Activated naive CD8-positive, alpha-beta T cell (primary cell): ENCODE results near the gene BCAS3.

Source experiments
- H3K27ac Mint-ChIP-seq: one replicate; pipeline ENCODE4 v1.8.0; 2021; ENCODE audit warnings: mixed read lengths
- H3K27me3 Mint-ChIP-seq: one replicate; pipeline ENCODE4 v1.8.0; 2021; ENCODE audit warnings: mixed read lengths
- H3K36me3 Mint-ChIP-seq: one replicate; pipeline ENCODE4 v1.8.0; 2021; ENCODE audit warnings: mixed read lengths
- H3K4me1 Mint-ChIP-seq: one replicate; pipeline ENCODE4 v1.8.0; 2021; ENCODE audit warnings: low read depth, mixed read lengths
- H3K4me3 Mint-ChIP-seq: one replicate; pipeline ENCODE4 v1.8.0; 2021; ENCODE audit warnings: mild to moderate bottlenecking, mixed read lengths
- H3K9me3 Mint-ChIP-seq: one replicate; pipeline ENCODE4 v1.8.0; 2021; ENCODE audit warnings: low read depth, mixed read lengths

Gene BCAS3

DNA sequence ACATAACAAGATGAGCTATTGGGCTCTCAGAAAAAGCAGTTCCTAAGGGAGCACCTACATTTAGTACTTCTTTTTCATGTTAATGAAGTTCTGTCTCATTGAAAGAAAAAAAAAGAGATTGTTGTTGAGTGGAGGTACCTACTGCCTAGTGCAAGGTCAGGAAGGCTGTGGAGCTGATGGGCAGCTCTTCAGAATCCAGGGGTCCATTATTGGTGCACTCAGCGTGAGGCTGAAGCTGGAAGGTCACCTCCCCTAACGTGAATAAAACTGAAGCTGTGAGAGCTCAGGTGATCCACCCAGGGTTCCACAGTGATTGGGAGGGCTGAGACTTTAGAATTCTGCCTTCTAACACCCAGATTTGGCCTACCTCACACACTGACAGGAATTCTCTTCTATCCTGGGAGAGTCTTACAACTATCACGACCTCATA, 568.1 kb downstream of the BCAS3 start:
- Mint-ChIP-seq H3K27me3 (no peaks in the 10 kb centered on the region), H3K27ac (no peak overlapping the region), H3K9me3 (no peaks in the 10 kb centered on the region), H3K4me3 (no peak overlapping the region), H3K4me1 (peaks cover 5% of the 10 kb centered on the region), H3K36me3 (no peaks in the 10 kb centered on the region)

DNA sequence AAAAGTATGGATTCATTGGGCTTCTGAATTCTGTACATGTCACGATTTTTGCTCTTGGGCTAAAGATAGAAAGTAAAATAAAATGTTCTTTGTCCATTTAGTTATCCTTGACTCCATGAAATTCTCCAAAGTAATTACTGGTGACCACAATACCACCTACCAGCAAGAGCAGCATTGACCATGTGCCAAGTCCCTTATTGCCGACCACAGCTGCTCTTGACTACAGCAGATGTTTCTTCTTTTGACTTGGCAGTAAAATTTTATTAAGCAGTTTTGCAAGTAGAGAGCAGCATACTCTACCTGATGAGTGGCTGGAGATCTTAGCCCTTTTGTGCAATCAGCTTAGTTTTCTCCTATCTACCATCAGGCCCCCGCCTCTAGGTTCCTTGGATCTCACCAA, 569.8 kb downstream of the BCAS3 start:
- no peaks in the 10 kb centered on the region for H3K9me3 Mint-ChIP-seq

DNA sequence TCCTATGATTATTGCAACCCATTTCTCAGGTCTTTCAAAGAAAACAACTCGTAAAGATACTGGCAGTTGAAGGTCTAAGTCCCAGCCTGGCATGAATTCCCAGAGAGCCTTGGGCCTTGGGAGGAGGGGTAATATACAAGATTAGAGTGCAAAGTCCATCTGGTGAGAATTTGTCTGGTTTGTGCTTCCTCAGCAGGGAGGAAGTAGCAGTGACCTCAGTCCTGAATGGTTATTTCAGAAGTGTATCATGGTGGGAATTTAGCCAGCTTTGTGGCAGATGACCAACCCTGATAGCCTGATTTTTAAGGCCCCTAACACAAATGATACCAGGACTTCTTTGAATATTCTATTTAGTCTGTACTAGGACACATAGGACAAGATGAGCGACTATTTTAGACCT, 570.7 kb downstream of the BCAS3 start:
- Mint-ChIP-seq H3K4me3 (no peak overlapping the region), H3K4me1 (peaks cover 5% of the 10 kb centered on the region), H3K9me3 (no peaks in the 10 kb centered on the region), H3K27ac (no peak overlapping the region), H3K36me3 (no peaks in the 10 kb centered on the region), H3K27me3 (no peaks in the 10 kb centered on the region)

More for the DNA sequence above, 569.8 kb downstream of the BCAS3 start:
- H3K4me1 Mint-ChIP-seq, result peaks cover 5% of the 10 kb centered on the region
- H3K36me3 Mint-ChIP-seq, result no peaks in the 10 kb centered on the region
- no peak overlapping the region for H3K4me3 Mint-ChIP-seq
- no peaks in the 10 kb centered on the region for H3K27me3 Mint-ChIP-seq
- no peak overlapping the region for H3K27ac Mint-ChIP-seq

DNA sequence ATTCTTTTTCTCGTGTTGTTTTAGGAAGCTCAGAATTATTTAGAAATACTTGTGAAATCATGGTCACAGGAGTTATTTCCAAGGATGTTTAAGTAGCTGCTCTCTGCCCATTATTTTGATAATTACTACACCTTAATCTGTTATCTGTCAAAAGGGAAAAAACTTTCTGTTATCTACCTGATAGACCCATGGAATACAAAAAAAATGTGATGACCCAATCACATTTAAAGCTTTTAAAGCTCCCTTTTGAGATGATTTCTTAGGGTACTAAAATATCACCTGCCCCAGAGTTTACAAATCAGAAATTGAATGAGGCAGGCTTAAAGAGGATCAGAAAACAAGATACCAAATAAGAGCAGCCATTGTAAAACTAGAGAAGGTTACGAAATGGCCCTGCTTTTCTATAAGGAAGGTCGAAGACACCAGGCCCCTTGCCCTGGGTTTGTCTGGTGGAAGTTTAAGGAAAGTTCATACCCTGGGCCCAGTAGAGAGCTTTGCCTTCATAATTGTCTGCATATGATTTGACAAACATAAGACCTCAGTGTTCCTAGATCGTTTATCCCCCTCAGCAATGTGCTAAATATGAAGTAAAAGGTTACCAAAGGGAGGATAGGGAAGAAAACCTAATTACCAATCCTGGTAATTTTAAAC, 572.1 kb downstream of the BCAS3 start:
- no peaks in the 10 kb centered on the region for H3K27me3 Mint-ChIP-seq
- no peak overlapping the region for H3K27ac Mint-ChIP-seq

DNA sequence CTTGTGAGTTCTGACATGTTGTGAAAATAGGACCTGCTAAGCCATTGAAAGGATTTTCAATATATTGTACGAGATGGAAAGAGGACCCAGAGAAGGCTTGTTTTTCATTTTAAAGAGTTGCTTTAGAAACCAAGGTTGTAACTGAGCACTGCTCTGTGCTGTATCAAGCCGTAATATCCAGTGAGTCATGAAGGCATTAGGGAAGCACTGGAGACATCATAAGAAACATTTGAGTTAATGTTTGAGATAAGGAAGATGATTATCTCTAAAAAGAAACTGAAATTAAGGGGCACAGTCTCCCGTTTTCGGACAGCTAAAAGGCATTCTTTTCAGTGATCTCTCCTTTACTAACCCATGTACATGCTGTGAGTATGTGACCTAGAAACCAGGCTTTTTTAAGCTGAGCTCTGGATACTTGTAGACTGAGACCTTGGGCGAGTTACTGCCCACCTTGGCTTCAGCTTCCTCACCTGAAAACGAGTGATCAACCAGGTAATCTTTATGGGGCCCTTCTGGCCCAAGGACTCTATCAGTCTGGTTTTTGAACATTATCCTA, 572.8 kb downstream of the BCAS3 start:
- H3K4me3 Mint-ChIP-seq, result no peak overlapping the region
- no peak overlapping the region for H3K27ac Mint-ChIP-seq

More for the DNA sequence above, 572.1 kb downstream of the BCAS3 start:
- Mint-ChIP-seq H3K4me1 (peaks cover 5% of the 10 kb centered on the region), H3K4me3 (no peak overlapping the region), H3K36me3 (no peaks in the 10 kb centered on the region), H3K9me3 (no peaks in the 10 kb centered on the region)

DNA sequence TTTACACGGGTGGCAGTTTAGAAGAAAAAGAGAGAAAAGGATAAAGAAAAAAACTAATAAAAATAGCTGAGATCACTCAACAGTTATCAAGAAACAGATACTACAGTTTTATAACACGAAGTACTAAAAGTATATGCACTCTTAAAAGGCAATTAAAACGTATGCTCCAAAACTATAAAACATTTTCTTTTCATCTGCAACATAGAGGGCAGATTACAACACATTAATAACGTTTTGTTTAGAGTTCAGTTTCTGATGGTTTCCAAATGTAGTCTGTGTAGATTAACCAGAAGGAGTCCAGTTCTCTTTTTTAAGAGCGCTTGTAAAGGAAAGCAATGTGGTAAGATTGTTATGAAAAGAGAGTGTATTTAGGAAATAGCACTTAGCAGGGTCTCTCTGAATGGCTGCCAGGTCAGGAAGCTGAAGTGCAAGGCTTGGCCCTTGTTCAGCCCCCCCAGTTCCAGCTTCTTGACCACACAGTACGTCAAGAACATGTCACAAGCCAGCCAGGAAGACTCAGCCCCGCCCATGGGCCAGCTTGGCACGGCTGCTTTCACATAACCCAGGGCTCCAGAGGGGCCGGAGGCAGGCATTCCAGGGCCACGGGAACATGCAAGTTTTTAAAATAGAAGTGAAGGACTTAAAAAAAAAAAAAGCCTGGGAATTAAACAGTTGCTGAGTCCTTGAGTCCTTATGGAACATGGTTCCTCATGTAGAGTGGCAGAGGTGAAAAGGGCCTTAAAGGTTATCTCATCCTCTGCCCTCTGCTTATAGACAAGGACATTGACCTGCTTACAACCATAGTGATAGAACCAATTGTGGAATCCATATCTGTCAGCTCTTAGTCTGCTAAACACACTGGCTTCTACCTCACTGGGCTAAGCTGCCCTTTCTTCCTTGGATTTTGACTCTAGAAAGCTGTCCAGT, 574.6 kb downstream of the BCAS3 start:
- no peaks in the 10 kb centered on the region for H3K27me3 Mint-ChIP-seq
- no peak overlapping the region for H3K27ac Mint-ChIP-seq
- H3K36me3 Mint-ChIP-seq, result no peaks in the 10 kb centered on the region
- no peaks in the 10 kb centered on the region for H3K9me3 Mint-ChIP-seq
- H3K4me3 Mint-ChIP-seq, result no peak overlapping the region
- H3K4me1 Mint-ChIP-seq, result peaks cover 5% of the 10 kb centered on the region

More for the DNA sequence above, 572.8 kb downstream of the BCAS3 start:
- Mint-ChIP-seq H3K4me1 (peaks cover 5% of the 10 kb centered on the region), H3K36me3 (no peaks in the 10 kb centered on the region), H3K9me3 (no peaks in the 10 kb centered on the region), H3K27me3 (no peaks in the 10 kb centered on the region)

DNA sequence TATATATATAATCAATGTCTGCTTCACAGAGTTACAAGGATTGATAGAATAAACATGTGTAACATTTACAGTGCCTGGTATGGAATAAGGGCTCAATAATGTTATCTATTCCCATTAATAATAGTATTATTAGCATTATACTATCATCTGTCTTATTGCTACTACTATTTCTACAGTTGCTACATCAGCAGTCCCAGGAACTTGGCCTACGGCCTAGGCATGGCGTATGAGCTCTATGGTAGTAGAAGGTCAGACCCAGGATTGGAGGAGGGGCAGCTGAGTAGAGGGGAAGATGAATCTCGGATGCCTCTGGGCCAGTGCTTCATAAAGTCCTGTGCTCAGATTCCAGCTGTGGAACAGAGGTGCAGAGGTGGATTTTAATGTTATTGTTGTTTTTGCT, 575.7 kb downstream of the BCAS3 start:
- Mint-ChIP-seq H3K4me1 (peaks cover 5% of the 10 kb centered on the region), H3K36me3 (no peaks in the 10 kb centered on the region), H3K27ac (no peak overlapping the region), H3K9me3 (no peaks in the 10 kb centered on the region), H3K27me3 (no peaks in the 10 kb centered on the region), H3K4me3 (no peak overlapping the region)

DNA sequence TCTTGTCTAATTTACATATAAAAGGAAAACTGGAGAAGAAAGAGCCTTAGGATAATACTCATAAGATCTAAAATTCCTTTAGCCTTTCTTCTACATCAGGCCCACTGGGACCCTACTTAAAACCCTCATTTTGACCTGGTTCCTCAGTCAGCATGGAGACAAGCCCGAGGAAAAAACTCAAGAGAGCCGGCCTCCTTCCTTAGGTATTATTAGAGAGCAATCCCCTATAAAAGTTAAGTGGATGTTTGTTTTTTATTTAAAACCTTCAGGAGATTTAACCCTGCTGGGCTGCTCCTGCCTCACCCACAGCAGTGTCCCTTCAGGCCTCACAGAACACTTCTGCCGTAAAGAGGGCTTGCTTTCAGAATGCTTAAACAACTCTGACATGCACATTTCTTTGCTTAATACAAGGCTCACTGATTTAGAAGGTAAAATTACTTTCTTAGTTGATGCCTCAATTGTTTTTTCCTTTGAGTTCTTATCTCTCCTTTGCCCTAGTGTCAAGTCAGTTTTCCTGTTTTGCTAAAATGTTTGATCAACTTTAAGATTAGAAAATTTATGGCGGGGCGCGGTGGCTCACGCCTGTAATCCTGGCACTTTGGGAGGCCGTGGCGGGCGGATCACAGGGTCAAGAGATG, 576.4 kb downstream of the BCAS3 start:
- no peaks in the 10 kb centered on the region for H3K27me3 Mint-ChIP-seq
- H3K9me3 Mint-ChIP-seq, result no peaks in the 10 kb centered on the region
- no peaks in the 10 kb centered on the region for H3K36me3 Mint-ChIP-seq
- peaks cover 5% of the 10 kb centered on the region for H3K4me1 Mint-ChIP-seq
- no peak overlapping the region for H3K4me3 Mint-ChIP-seq
- H3K27ac Mint-ChIP-seq, result no peak overlapping the region

DNA sequence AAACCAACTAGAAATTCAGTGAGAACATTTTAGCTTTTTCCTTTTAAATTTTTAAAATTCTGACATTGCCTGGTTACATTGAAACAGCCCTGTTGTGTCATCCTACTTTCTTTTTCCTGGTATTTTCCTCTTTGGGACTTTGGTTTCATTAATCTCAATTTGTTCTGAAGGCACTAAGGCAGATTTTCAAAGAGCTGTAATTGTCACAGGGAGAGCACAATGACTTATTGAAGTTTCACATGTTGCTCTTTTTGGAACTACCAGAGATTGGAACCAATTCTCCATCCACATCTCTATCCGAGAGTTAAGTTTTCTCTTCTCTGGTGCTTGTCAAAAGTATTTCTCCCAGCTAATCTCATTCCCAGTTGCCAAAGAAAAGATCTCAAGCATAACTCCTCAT, 577.3 kb downstream of the BCAS3 start:
- H3K9me3 Mint-ChIP-seq, result no peaks in the 10 kb centered on the region
- H3K27me3 Mint-ChIP-seq, result no peaks in the 10 kb centered on the region
- no peak overlapping the region for H3K27ac Mint-ChIP-seq
- H3K4me1 Mint-ChIP-seq, result peaks cover 4% of the 10 kb centered on the region
- H3K36me3 Mint-ChIP-seq, result no peaks in the 10 kb centered on the region
- H3K4me3 Mint-ChIP-seq, result no peak overlapping the region

DNA sequence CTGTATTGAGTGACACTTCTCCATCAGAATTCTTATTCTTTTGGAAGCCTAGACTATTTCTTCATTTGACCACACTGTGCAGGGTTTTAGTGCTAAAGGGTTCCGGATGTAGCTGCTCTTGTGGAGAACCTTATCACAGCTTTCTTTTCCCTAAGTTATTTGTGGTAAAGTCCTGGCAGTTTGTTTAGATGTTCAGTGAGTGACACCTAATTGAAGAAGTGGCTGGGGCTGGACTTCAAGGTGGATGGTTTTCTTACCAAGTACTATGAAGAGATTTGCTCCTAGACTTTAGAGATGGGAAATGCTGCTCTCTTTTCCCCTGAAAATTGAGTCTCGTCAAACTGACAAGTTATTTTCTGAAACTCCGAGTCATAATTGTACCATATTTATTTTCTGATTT, 578.0 kb downstream of the BCAS3 start:
- Mint-ChIP-seq H3K4me3 (no peak overlapping the region), H3K4me1 (no peaks in the 10 kb centered on the region), H3K36me3 (no peaks in the 10 kb centered on the region), H3K9me3 (no peaks in the 10 kb centered on the region), H3K27me3 (no peaks in the 10 kb centered on the region), H3K27ac (no peak overlapping the region)

DNA sequence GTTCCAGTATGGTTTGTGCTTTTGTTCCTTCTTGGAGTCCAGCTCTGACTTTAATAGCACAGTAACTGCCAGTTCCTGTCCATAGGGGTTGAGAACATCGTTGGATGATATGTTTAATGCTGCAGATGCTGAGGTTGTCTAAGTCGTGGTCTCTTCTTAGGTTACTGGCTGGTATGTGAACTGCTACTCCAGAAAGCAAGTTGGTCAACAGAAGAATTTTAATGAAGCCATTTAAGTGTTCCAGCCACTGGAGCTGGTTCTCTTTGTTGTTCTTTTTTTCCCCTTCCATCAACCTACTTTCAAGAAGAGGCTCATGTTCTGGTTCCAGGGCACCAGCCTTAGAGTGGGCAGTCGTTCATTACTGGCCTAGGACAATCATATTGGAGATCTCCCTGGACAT, 581.7 kb downstream of the BCAS3 start:
- H3K4me3 Mint-ChIP-seq, result no peak overlapping the region
- H3K27ac Mint-ChIP-seq, result no peak overlapping the region
- no peaks in the 10 kb centered on the region for H3K36me3 Mint-ChIP-seq
- H3K4me1 Mint-ChIP-seq, result no peaks in the 10 kb centered on the region
- H3K9me3 Mint-ChIP-seq, result no peaks in the 10 kb centered on the region
- H3K27me3 Mint-ChIP-seq, result no peaks in the 10 kb centered on the region

DNA sequence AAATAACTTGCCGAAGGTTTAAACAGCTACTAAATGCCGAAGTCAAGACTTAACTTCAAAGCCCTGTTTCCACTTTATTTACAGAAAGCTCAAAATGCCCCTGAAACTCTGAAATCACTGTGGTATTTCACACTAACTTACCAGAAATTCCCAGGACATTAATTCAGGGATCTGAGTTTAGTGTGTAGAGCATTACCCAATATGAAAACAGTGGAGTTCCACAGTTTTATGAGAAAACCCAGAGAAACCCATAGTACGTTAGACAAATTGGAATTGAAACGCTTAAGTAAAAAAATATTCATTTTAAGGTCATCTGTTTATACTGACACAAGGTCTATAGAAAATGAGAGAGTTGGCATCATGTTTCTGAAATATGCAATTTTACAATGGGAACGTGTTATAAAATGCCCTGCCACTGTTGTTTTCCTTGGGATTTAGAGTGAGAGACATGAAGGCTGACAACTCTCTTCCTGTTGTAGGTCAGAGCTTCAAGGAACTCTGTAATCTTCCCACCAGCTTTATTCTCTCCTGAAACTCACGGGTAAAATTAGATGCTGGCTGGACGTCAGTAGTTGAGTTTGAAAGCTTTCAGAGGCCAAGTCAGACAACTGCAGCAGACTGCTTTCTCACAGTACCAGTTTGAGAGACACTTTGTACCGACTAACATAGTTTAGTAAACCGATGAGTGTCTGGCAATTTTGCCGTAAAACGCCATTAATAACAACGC, 582.6 kb downstream of the BCAS3 start:
- H3K36me3 Mint-ChIP-seq, result no peaks in the 10 kb centered on the region
- no peaks in the 10 kb centered on the region for H3K9me3 Mint-ChIP-seq
- no peak overlapping the region for H3K27ac Mint-ChIP-seq
- H3K4me1 Mint-ChIP-seq, result no peaks in the 10 kb centered on the region
- H3K4me3 Mint-ChIP-seq, result no peak overlapping the region
- H3K27me3 Mint-ChIP-seq, result no peaks in the 10 kb centered on the region

DNA sequence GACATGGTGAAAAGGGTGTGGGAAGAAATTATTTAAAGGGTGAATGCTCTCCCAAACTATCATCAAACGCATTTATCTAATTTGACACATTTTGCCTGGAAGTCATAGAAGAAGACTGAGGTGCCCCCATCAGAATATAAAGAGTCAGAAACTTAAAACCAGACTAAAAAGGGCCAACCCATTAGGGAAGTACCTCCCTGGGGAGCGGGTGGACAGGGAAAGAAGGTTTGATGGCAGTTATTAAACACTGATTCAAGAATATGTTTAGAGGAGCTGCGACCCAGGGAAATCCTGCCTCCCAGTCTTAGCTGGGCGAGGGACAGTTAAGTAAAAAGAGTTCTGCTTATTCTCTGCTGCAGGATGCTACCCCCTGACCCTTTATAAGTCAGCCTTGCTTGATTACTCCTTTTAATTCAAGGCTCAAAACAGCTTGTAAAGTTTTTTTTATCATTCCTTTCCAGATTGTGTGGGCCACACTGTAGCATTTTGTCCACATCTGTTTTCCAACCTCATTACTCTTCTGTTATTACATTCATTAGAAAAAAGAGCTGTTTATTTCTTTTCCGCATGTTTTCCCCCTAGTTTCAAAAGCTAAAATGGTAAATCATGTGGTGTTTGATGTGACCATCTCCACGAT, 583.5 kb downstream of the BCAS3 start:
- no peaks in the 10 kb centered on the region for H3K36me3 Mint-ChIP-seq
- H3K4me3 Mint-ChIP-seq, result no peak overlapping the region
- H3K9me3 Mint-ChIP-seq, result no peaks in the 10 kb centered on the region
- no peaks in the 10 kb centered on the region for H3K27me3 Mint-ChIP-seq
- no peaks in the 10 kb centered on the region for H3K4me1 Mint-ChIP-seq
- H3K27ac Mint-ChIP-seq, result no peak overlapping the region

DNA sequence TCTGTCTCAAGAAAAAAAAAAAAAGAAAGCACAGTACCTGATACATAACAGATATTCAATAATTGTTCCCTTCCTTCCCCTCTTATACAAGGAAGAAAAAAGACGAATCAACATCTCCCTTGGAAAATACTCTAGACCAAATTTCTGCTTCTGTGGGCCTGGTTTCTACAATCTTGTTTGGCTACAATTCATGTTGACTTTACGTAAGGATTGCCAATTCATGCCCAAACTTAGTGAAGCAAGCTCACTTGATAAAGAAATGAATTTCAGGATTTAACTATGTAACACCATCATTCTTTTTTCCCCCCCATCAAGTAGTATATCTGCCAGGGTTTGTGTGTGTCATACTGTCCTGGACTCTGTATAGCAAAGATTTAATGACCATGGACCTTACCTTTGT, 587.7 kb downstream of the BCAS3 start:
- Mint-ChIP-seq H3K36me3 (peaks cover 2% of the 10 kb centered on the region), H3K27ac (no peak overlapping the region), H3K27me3 (no peaks in the 10 kb centered on the region), H3K4me1 (no peaks in the 10 kb centered on the region), H3K9me3 (no peaks in the 10 kb centered on the region), H3K4me3 (no peak overlapping the region)
